Right lobe of liver (tissue), 4 donors: ENCODE results near the gene POP4.

Source experiments
- POLR2A ChIP-seq: fragments of 450-650 bp; IDR thresholded peaks from one replicate; pipeline ENCODE4 v1.6.1; 2017; ENCODE audit warnings: antibody characterized with exemption, mild to moderate bottlenecking
- TF ChIP-seq, protein P1 (sequence below), 4 donors: fragments of 200-600 bp in 3 of 4; fragments of 450-650 bp in 1 of 4; IDR thresholded peaks; one replicate each; pipeline versions ENCODE4 v1.5.1 to v1.8.0; 2016 to 2022; ENCODE audit warnings: antibody characterized with exemption in 4 of 4, mild to moderate bottlenecking in 2 of 4
- donor health status: DM: no; HTN: no; CAD: no.
- donor health status: DM: no; HTN: no; CAD: no.
- donor health status: DM: no; HTN: yes; CAD: no.

DNA sequence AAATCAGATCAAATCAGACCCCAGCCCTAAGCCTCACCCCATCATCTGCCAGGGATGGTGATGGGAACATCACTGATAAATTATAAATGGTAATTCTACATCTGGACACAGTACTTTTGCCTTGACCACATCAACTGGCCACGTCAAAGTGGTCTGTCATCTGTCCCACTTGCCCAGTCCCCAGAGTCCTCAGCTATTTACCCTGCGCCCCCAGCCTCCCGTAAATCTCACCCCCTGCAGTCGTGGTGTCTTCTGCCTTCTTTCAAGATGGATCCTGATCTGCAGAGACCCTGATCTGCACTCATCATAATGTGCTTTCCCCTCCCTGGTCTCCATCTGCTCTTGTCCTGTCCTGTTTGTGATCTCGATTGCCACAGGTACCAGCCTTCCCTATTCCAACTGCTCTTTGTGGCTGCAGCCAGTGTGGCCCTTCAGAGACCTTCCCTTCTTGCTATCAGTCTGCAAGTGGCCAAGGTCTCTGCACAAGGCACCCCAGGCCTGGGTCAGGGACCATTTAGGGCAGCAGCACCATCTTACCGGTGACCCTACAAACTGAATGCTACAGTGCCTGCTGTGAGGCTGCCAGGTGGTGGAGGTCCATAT lies 26.7 kb upstream of the POP4 start:
- TF ChIP-seq POLR2A = no peak
- TF ChIP-seq, protein P1, sequence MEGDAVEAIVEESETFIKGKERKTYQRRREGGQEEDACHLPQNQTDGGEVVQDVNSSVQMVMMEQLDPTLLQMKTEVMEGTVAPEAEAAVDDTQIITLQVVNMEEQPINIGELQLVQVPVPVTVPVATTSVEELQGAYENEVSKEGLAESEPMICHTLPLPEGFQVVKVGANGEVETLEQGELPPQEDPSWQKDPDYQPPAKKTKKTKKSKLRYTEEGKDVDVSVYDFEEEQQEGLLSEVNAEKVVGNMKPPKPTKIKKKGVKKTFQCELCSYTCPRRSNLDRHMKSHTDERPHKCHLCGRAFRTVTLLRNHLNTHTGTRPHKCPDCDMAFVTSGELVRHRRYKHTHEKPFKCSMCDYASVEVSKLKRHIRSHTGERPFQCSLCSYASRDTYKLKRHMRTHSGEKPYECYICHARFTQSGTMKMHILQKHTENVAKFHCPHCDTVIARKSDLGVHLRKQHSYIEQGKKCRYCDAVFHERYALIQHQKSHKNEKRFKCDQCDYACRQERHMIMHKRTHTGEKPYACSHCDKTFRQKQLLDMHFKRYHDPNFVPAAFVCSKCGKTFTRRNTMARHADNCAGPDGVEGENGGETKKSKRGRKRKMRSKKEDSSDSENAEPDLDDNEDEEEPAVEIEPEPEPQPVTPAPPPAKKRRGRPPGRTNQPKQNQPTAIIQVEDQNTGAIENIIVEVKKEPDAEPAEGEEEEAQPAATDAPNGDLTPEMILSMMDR (IDR thresholded peaks at IDR 0.05) = no peak
